HG03097 (cell line): ENCODE results near the gene CNTNAP5.

Experiments
- ATAC-seq: cut with Tn5 transposase; IDR thresholded peaks from one replicate; pipeline ENCODE4 v1.9.1; 2021; ENCODE audit not compliant: unreplicated experiment, low FRiP score

The CNTNAP5 gene

DNA sequence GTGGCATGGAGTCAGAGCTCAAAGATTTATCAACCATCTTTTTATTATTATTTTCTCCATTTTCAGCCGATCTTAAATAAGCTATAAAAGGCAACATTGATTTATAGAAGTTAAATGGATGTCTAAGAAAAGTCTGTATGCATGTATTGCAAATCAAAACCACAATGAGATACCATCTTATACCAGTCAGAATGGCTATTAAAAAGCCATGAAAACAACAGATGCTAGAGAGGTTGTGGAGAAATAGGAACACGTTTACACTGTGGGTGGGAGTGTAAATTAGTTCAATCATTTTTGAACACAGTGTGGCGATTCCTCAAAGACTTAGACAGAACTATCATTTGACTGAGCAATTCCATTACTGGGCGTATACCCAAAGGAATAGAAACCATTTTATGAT lies 731.0 kb downstream of the CNTNAP5 start:
- ATAC-seq, result no peak

GRCh38 chr2:124762388-124762787 lies 737.3 kb downstream of the CNTNAP5 start:
- no peak for ATAC-seq

GRCh38 chr2:124763611-124764010 lies 738.5 kb downstream of the CNTNAP5 start:
- ATAC-seq, result no peak

- ATAC-seq, result no peak
Measured at GRCh38 chr2:124774781-124775180, 749.7 kb downstream of the CNTNAP5 start.

DNA sequence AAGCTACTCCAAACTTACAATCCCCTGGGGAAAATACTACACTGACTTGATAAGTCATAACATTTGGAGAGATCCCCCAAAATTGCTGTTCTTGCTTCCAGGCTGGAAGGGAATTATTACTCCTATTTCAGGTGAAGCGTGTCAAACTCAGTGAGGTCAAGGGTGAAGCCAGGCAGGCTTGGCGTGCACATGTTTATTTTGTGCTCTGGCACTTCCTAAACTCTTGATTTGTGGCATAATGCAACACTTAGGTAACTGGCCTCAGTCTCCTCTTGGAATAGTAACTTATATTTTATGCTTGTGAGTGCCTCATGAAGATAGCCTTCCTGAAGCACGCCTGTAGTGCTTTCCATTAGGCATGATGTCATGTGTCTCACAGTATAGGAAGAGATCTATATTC lies 751.2 kb downstream of the CNTNAP5 start:
- no peak for ATAC-seq

- no peak for ATAC-seq
Measured at GRCh38 chr2:124778076-124778475, 753.0 kb downstream of the CNTNAP5 start.

- no peak for ATAC-seq
Measured at GRCh38 chr2:124796647-124797046, 771.6 kb downstream of the CNTNAP5 start.

- no peak for ATAC-seq
Measured at GRCh38 chr2:124797049-124797448, 772.0 kb downstream of the CNTNAP5 start.

- no peak for ATAC-seq
Measured at GRCh38 chr2:124798551-124798950, 773.5 kb downstream of the CNTNAP5 start.

DNA sequence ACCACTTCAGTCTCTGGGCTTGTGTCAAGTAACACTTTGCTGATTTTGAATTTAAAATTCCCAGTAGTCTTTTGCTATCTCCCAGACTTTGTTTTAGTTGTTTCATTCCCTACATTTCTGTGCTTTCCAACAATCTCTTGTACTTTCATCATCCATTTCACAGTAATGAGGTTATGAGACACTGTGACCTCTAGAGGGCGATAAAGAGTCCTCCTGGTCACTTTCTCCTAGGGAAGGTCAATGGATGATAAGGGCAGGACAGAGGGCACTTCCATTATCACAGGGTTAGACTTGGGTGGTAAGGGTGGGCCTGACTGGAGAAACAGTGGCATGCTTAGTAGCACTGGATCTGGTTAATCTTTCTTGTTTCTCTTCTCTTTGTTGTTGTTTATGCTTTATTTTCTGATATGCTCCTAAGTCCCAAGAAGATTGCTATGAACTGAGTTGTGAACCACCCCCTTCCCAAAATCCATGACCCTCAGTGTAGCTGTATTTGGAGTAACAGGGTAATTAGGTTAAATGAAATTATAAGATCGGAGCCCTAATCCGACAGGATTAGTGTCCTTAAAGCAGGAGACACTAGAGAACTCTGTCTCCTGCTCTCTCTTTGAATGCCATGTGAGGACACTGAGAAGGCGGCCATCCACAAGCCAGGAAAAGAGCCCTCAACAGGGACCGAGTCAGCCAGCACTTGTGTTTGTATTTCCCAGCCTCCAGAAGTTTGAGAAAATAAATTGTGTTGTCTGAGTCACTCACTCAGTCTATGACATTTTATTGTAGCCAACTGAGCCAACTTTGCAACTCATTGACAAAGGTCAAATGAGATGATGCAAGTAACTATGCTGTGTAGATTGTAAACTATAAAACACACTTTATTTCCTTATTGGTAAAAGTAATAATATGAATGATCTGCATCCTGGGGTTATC lies 779.2 kb downstream of the CNTNAP5 start:
- ATAC-seq, result no peak

DNA sequence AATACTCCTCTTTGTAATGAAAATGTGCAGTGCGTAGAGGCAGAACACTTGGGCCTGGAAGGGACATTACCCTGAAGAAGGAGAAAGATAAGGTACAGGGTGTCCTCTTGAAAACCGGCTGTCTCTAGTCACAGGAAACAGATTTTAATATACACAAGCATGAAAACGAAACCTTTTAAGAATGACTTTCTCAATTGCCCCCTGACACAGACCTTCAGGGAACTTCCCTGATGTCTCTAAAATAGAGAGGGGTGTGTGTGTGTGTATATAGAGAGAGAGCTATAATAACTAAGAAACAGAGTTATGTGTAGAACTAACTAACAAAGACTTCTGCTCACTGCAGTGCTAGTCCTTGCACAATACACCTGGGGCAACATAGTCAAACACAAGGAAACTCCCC lies 780.0 kb downstream of the CNTNAP5 start:
- ATAC-seq, result no peak

DNA sequence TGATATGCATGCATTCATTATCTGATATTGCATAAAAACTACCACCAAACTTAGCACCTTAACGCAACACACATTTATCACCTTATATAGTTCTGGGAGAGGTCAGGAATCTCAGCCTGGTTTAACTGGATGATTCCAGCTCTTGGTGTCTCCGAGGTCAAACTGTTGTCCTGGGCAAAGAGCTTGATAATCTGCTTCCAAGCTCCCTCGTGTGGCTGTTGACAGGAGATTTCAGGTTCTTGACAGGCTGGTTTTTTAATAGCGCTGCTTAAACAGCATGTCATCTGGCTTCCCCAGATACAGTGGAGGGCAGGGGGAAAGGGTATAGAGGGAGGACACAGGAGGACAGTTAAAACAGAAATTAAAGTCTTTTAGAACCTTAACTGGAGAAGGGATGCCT lies 785.0 kb downstream of the CNTNAP5 start:
- no peak for ATAC-seq

GRCh38 chr2:124814968-124815745 lies 790.1 kb downstream of the CNTNAP5 start:
- ATAC-seq, result no peak

GRCh38 chr2:124816007-124816406 lies 790.9 kb downstream of the CNTNAP5 start:
- no peak for ATAC-seq

GRCh38 chr2:124822516-124822915 lies 797.4 kb downstream of the CNTNAP5 start:
- ATAC-seq, result no peak

- ATAC-seq, result no peak
Measured at GRCh38 chr2:124824441-124824840, 799.4 kb downstream of the CNTNAP5 start.

- no peak for ATAC-seq
Measured at GRCh38 chr2:124832521-124832920, 807.4 kb downstream of the CNTNAP5 start.

GRCh38 chr2:124834331-124834730 lies 809.2 kb downstream of the CNTNAP5 start:
- ATAC-seq, result no peak

- ATAC-seq, result no peak
Measured at GRCh38 chr2:124835331-124835730, 810.2 kb downstream of the CNTNAP5 start.

- ATAC-seq, result no peak
Measured at GRCh38 chr2:124836416-124836815, 811.3 kb downstream of the CNTNAP5 start.

DNA sequence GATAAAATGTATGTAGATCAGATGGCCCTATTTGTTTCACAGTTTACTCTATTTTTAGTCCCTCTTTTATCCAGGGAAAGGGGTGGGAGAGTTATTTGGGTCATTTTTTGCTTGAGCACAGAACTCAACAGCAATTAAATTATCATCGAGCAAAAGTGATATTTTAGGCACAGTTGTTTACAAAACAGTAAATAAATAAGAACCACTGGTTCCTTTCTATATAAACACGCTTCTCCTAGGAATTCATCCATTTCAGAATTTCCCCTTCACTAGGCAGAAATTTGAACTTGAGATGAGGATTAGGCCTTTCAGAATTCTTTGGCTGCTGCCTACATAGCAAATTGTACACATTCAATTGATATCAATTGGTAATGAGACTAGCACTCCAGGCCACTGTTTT lies 812.4 kb downstream of the CNTNAP5 start:
- ATAC-seq, result no peak

DNA sequence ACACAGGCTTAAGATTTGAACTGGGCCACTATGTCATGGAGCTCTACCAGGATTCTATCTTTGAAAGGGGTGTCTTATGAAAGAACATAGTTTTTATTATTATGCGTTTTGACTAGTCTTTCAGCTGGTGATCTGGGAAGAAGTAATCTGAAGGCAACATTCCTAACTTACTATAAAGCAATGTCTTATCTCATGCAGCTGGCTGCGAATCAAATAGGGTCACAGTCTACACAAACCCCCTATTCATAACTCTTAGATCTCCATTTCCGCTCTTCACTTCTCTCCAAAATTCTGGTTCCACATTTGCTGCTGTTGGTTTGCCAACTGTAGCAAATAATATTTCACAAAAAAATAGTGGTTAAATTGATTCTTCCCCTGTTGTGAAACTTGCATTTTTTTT lies 813.3 kb downstream of the CNTNAP5 start:
- no peak for ATAC-seq
